Activated CD4-positive, alpha-beta T cell treated with anti-CD3 and anti-CD28 coated beads, Interleukin-2, amount 10 ng/mL, durations not matched to agents 7 days and 5 days (primary cell): ENCODE measurements around the gene DHRS12. TPM values are rescaled to one million over a fixed set of nuclear protein-coding genes. Genes with fewer than 3 reads are reported as not detected.

Source experiments
- CTCF ChIA-PET: fragments of 350-600 bp; sonication (Branson Sonifier 250); formaldehyde crosslinking; loops from one replicate; lab custom pipeline; 2021; ENCODE audit warnings: antibody characterized with exemption; lab: Charles Lee
- POLR2A ChIA-PET: fragments of 350-600 bp; sonication (Branson Sonifier 250); formaldehyde crosslinking; loops from one replicate; lab custom pipeline; 2021; ENCODE audit warnings: antibody characterized with exemption; lab: Charles Lee
- DNase-seq: peaks from one replicate; pipeline ENCODE4 v3.0.0-alpha.2; 2020
- H3K27ac Mint-ChIP-seq: one replicate; pipeline ENCODE4 v1.8.0; 2021; ENCODE audit warnings: mild to moderate bottlenecking, moderate library complexity, mixed read lengths
- H3K27me3 Mint-ChIP-seq: one replicate; pipeline ENCODE4 v1.8.0; 2021; ENCODE audit warnings: mixed read lengths
- H3K36me3 Mint-ChIP-seq: one replicate; pipeline ENCODE4 v1.8.0; 2021; ENCODE audit warnings: low read depth, mixed read lengths
- H3K4me1 Mint-ChIP-seq: one replicate; pipeline ENCODE4 v1.8.0; 2021; ENCODE audit warnings: mixed read lengths
- H3K4me3 Mint-ChIP-seq: one replicate; pipeline ENCODE4 v1.8.0; 2021; ENCODE audit warnings: mild to moderate bottlenecking, moderate library complexity, mixed read lengths
- H3K9me3 Mint-ChIP-seq: one replicate; pipeline ENCODE4 v1.8.0; 2021; ENCODE audit warnings: mixed read lengths
- total RNA-seq, 2 experiments: library from RNA; stranded (reverse); gene quantifications; one replicate each; pipeline ENCODE4 v1.2.3, GENCODE V29; 2021

The DHRS12 gene
- total RNA-seq, 2 experiments from 2014 or later = 9.5 to 9.7 TPM

GRCh38 chr13:51785712-51786424, 18.1 kb downstream of the DHRS12 start:
- peaks cover 4% of the 10 kb centered on the region for H3K4me1 Mint-ChIP-seq
- H3K4me3 Mint-ChIP-seq = no peak overlapping the region
- CTCF ChIA-PET = interaction anchor here (0.7 to 1.8 kb wide), 7 partner anchors 12 to 173 kb away, joined by 3 to 4 read pairs (median 3); no protein-coding TSS in a partner anchor
- POLR2A ChIA-PET = interaction anchor here (0.6 kb wide), 2 partner anchors 14 to 32 kb away, joined by 4 to 5 read pairs; no protein-coding TSS in a partner anchor
- H3K36me3 Mint-ChIP-seq = no peaks in the 10 kb centered on the region
- no peak for DNase-seq
- no peaks in the 10 kb centered on the region for H3K9me3 Mint-ChIP-seq
- H3K27ac Mint-ChIP-seq = no peak overlapping the region
- no peaks in the 10 kb centered on the region for H3K27me3 Mint-ChIP-seq

- no peaks in the 10 kb centered on the region for H3K36me3 Mint-ChIP-seq
- no peaks in the 10 kb centered on the region for H3K9me3 Mint-ChIP-seq
- no peak overlapping the region for H3K4me3 Mint-ChIP-seq
- no peaks in the 10 kb centered on the region for H3K27me3 Mint-ChIP-seq
- ChIA-PET POLR2A (no interaction called here), CTCF (interaction anchor here (1.7 kb wide), 1 partner anchor 14 kb away, joined by 7 read pairs; no protein-coding TSS in a partner anchor)
- peaks cover 4% of the 10 kb centered on the region for H3K4me1 Mint-ChIP-seq
- DNase-seq = no peak
- H3K27ac Mint-ChIP-seq = no peak overlapping the region
Measured at GRCh38 chr13:51784097-51784496, 19.9 kb downstream of the DHRS12 start.

GRCh38 chr13:51783428-51784094, 20.4 kb downstream of the DHRS12 start:
- Mint-ChIP-seq H3K36me3 (no peaks in the 10 kb centered on the region), H3K27ac (no peak overlapping the region), H3K9me3 (no peaks in the 10 kb centered on the region), H3K4me1 (peaks cover 4% of the 10 kb centered on the region), H3K27me3 (no peaks in the 10 kb centered on the region), H3K4me3 (no peak overlapping the region)
- CTCF ChIA-PET = interaction anchor here (0.7 to 1.7 kb wide), 3 partner anchors 12 to 17 kb away, joined by 3 to 7 read pairs (median 6); no protein-coding TSS in a partner anchor
- POLR2A ChIA-PET = no interaction called here
- DNase-seq = no peak

GRCh38 chr13:51782026-51782710, 21.8 kb downstream of the DHRS12 start:
- ChIA-PET CTCF (interaction anchor here (1.3 to 4.3 kb wide), 3 partner anchors 10 to 361 kb away, joined by 3 to 15 read pairs (median 6); no protein-coding TSS in a partner anchor), POLR2A (no interaction called here)
- no peak for DNase-seq
- H3K27ac Mint-ChIP-seq = no peak overlapping the region
- H3K36me3 Mint-ChIP-seq = no peaks in the 10 kb centered on the region
- no peaks in the 10 kb centered on the region for H3K9me3 Mint-ChIP-seq
- H3K4me1 Mint-ChIP-seq = peaks cover 4% of the 10 kb centered on the region
- H3K27me3 Mint-ChIP-seq = no peaks in the 10 kb centered on the region
- no peak overlapping the region for H3K4me3 Mint-ChIP-seq

GRCh38 chr13:51781246-51782022, 22.5 kb downstream of the DHRS12 start:
- Mint-ChIP-seq H3K36me3 (no peaks in the 10 kb centered on the region), H3K27me3 (no peaks in the 10 kb centered on the region), H3K9me3 (no peaks in the 10 kb centered on the region), H3K4me1 (peaks cover 2% of the 10 kb centered on the region), H3K27ac (no peak overlapping the region), H3K4me3 (no peak overlapping the region)
- POLR2A ChIA-PET = no interaction called here
- CTCF ChIA-PET = interaction anchor here (0.6 to 4.3 kb wide), 3 partner anchors 16 to 374 kb away, joined by 3 to 15 read pairs (median 3); no protein-coding TSS in a partner anchor
- peak; percentile 29 for DNase-seq

- no peaks in the 10 kb centered on the region for H3K9me3 Mint-ChIP-seq
- no peaks in the 10 kb centered on the region for H3K27me3 Mint-ChIP-seq
- DNase-seq = no peak
- H3K4me3 Mint-ChIP-seq = no peak overlapping the region
- H3K4me1 Mint-ChIP-seq = no peaks in the 10 kb centered on the region
- no peaks in the 10 kb centered on the region for H3K36me3 Mint-ChIP-seq
- POLR2A ChIA-PET = no interaction called here
- CTCF ChIA-PET = interaction anchor here (1.9 to 4.3 kb wide), 2 partner anchors 11 to 18 kb away, joined by 5 to 15 read pairs; no protein-coding TSS in a partner anchor
- H3K27ac Mint-ChIP-seq = no peak overlapping the region
Measured at GRCh38 chr13:51780099-51780498, 23.9 kb downstream of the DHRS12 start.

- Mint-ChIP-seq H3K36me3 (no peaks in the 10 kb centered on the region), H3K4me1 (no peaks in the 10 kb centered on the region), H3K4me3 (no peak overlapping the region), H3K27me3 (no peaks in the 10 kb centered on the region), H3K9me3 (no peaks in the 10 kb centered on the region), H3K27ac (no peak overlapping the region)
- CTCF ChIA-PET = interaction anchor here (0.7 to 4.3 kb wide), 3 partner anchors 19 to 352 kb away, joined by 3 to 15 read pairs (median 3); no protein-coding TSS in a partner anchor
- DNase-seq = no peak
- POLR2A ChIA-PET = no interaction called here
Measured at GRCh38 chr13:51778392-51778791, 25.6 kb downstream of the DHRS12 start.

- H3K36me3 Mint-ChIP-seq = no peaks in the 10 kb centered on the region
- H3K27ac Mint-ChIP-seq = no peak overlapping the region
- H3K9me3 Mint-ChIP-seq = no peaks in the 10 kb centered on the region
- DNase-seq = no peak
- POLR2A ChIA-PET = no interaction called here
- H3K27me3 Mint-ChIP-seq = no peaks in the 10 kb centered on the region
- H3K4me1 Mint-ChIP-seq = no peaks in the 10 kb centered on the region
- CTCF ChIA-PET = interaction anchor here (0.9 kb wide), 1 partner anchor 343 kb away, joined by 3 read pairs; no protein-coding TSS in a partner anchor
- no peak overlapping the region for H3K4me3 Mint-ChIP-seq
Measured at GRCh38 chr13:51777921-51778320, 26.0 kb downstream of the DHRS12 start.

GRCh38 chr13:51776179-51776578, 27.8 kb downstream of the DHRS12 start:
- DNase-seq = no peak
- H3K27ac Mint-ChIP-seq = no peak overlapping the region
- POLR2A ChIA-PET = no interaction called here
- no peak overlapping the region for H3K4me3 Mint-ChIP-seq
- no peaks in the 10 kb centered on the region for H3K9me3 Mint-ChIP-seq
- CTCF ChIA-PET = no interaction called here
- no peaks in the 10 kb centered on the region for H3K36me3 Mint-ChIP-seq
- no peaks in the 10 kb centered on the region for H3K27me3 Mint-ChIP-seq
- no peaks in the 10 kb centered on the region for H3K4me1 Mint-ChIP-seq

GRCh38 chr13:51773515-51773914, 30.4 kb downstream of the DHRS12 start:
- Mint-ChIP-seq H3K27me3 (no peaks in the 10 kb centered on the region), H3K27ac (no peak overlapping the region), H3K4me1 (no peaks in the 10 kb centered on the region), H3K9me3 (no peaks in the 10 kb centered on the region), H3K4me3 (no peak overlapping the region), H3K36me3 (no peaks in the 10 kb centered on the region)
- no peak for DNase-seq
- ChIA-PET POLR2A (no interaction called here), CTCF (no interaction called here)

- Mint-ChIP-seq H3K9me3 (no peaks in the 10 kb centered on the region), H3K36me3 (no peaks in the 10 kb centered on the region), H3K4me1 (no peaks in the 10 kb centered on the region), H3K27me3 (no peaks in the 10 kb centered on the region), H3K4me3 (no peak overlapping the region), H3K27ac (no peak overlapping the region)
- ChIA-PET POLR2A (interaction anchor here (1.0 kb wide), 1 partner anchor 320 kb away, joined by 3 read pairs; the partner anchor contains the start of gene INTS6), CTCF (interaction anchor here (2.0 kb wide), 1 partner anchor 10 kb away, joined by 6 read pairs; no protein-coding TSS in a partner anchor)
- DNase-seq = no peak
Measured at GRCh38 chr13:51772781-51773180, 31.2 kb downstream of the DHRS12 start.

- no peaks in the 10 kb centered on the region for H3K4me1 Mint-ChIP-seq
- no peaks in the 10 kb centered on the region for H3K27me3 Mint-ChIP-seq
- no peaks in the 10 kb centered on the region for H3K36me3 Mint-ChIP-seq
- no peaks in the 10 kb centered on the region for H3K9me3 Mint-ChIP-seq
- no peak overlapping the region for H3K4me3 Mint-ChIP-seq
- POLR2A ChIA-PET = interaction anchor here (0.6 to 1.0 kb wide), 2 partner anchors 14 to 319 kb away, joined by 3 to 4 read pairs; partner anchors contain the start of gene INTS6
- no peak for DNase-seq
- no peak overlapping the region for H3K27ac Mint-ChIP-seq
- CTCF ChIA-PET = interaction anchor here (1.1 to 2.0 kb wide), 2 partner anchors 11 to 32 kb away, joined by 3 to 6 read pairs; no protein-coding TSS in a partner anchor
Measured at GRCh38 chr13:51772105-51772455, 31.9 kb downstream of the DHRS12 start.
